Neural cell (in vitro differentiated cells): ENCODE data around the gene BCL11B.

Experiments
- CTCF ChIP-seq: fragments of 450-650 bp; IDR thresholded peaks from 2 replicates; pipeline ENCODE4 v1.5.1; 2014; ENCODE audit warnings: antibody characterized with exemption, mild to moderate bottlenecking, moderate library complexity; ENCODE audit not compliant: poor library complexity, severe bottlenecking
- EP300 ChIP-seq: fragments of 450-650 bp; conservative IDR thresholded peaks from 2 replicates; pipeline ENCODE4 v1.6.1; 2014; ENCODE audit warnings: antibody characterized with exemption, mild to moderate bottlenecking, moderate library complexity; ENCODE audit not compliant: poor library complexity, severe bottlenecking
- EZH2 ChIP-seq: fragments of 200-600, 300-800 bp; shearing (Covaris generic), sonication (generic); IDR thresholded peaks from 2 replicates; pipeline ENCODE4 v1.6.1; 2014; ENCODE audit warnings: antibody characterized with exemption, low read length, borderline replicate concordance, mild to moderate bottlenecking; ENCODE audit not compliant: insufficient read depth, poor library complexity, severe bottlenecking
- MXI1 ChIP-seq: fragments of 450-650 bp; conservative IDR thresholded peaks from 2 replicates; pipeline ENCODE4 v1.6.1; 2014; ENCODE audit warnings: antibody characterized with exemption, mild to moderate bottlenecking; ENCODE audit not compliant: poor library complexity, severe bottlenecking
- POLR2AphosphoS5 ChIP-seq: IDR thresholded peaks from 2 replicates; pipeline ENCODE4 v1.6.1; 2012
- RAD21 ChIP-seq: fragments of 450-650 bp; conservative IDR thresholded peaks from 2 replicates; pipeline ENCODE4 v1.6.1; 2014; ENCODE audit warnings: antibody characterized with exemption, mild to moderate bottlenecking, moderate library complexity
- SMC3 ChIP-seq: fragments of 450-650 bp; conservative IDR thresholded peaks from 2 replicates; pipeline ENCODE4 v1.6.1; 2014; ENCODE audit warnings: antibody characterized with exemption, mild to moderate bottlenecking, moderate library complexity; ENCODE audit not compliant: poor library complexity
- TAF1 ChIP-seq: IDR thresholded peaks from 2 replicates; pipeline ENCODE4 v1.6.1; 2012; ENCODE audit warnings: low read depth
- TF ChIP-seq, protein P1 (sequence below): IDR thresholded peaks from 2 replicates; pipeline ENCODE4 v1.6.1; 2012; ENCODE audit warnings: borderline replicate concordance

- no peak for TF ChIP-seq CTCF
- no peak for TF ChIP-seq TAF1
- TF ChIP-seq POLR2AphosphoS5 = no peak
- no peak for TF ChIP-seq EP300
- no peak for TF ChIP-seq EZH2
- TF ChIP-seq RAD21 = no peak
- TF ChIP-seq, protein P1, sequence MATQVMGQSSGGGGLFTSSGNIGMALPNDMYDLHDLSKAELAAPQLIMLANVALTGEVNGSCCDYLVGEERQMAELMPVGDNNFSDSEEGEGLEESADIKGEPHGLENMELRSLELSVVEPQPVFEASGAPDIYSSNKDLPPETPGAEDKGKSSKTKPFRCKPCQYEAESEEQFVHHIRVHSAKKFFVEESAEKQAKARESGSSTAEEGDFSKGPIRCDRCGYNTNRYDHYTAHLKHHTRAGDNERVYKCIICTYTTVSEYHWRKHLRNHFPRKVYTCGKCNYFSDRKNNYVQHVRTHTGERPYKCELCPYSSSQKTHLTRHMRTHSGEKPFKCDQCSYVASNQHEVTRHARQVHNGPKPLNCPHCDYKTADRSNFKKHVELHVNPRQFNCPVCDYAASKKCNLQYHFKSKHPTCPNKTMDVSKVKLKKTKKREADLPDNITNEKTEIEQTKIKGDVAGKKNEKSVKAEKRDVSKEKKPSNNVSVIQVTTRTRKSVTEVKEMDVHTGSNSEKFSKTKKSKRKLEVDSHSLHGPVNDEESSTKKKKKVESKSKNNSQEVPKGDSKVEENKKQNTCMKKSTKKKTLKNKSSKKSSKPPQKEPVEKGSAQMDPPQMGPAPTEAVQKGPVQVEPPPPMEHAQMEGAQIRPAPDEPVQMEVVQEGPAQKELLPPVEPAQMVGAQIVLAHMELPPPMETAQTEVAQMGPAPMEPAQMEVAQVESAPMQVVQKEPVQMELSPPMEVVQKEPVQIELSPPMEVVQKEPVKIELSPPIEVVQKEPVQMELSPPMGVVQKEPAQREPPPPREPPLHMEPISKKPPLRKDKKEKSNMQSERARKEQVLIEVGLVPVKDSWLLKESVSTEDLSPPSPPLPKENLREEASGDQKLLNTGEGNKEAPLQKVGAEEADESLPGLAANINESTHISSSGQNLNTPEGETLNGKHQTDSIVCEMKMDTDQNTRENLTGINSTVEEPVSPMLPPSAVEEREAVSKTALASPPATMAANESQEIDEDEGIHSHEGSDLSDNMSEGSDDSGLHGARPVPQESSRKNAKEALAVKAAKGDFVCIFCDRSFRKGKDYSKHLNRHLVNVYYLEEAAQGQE = no peak
- TF ChIP-seq MXI1 = no peak
- TF ChIP-seq SMC3 = no peak
Observed at GRCh38 chr14:99143793-99144192, 128.2 kb downstream of the BCL11B start.
